Tibial artery (tissue), 4 donors: ENCODE results near the gene TRAPPC12.

Source experiments
- DNase-seq, 2 donors: peaks; one replicate each; pipeline ENCODE4 v3.0.0-alpha.2; 2019
- H3K27ac ChIP-seq, 2 donors: fragments of 200-600 bp; sonication (generic) in 1 of 2; 1 replicate in 1 of 2; 2 replicates in 1 of 2; pipeline ENCODE4 v1.5.1; 2018 to 2019; ENCODE audit warnings: mild to moderate bottlenecking in 1 of 2
- H3K27me3 ChIP-seq, 2 donors: fragments of 200-600 bp; sonication (generic) in 1 of 2; one replicate each; pipeline versions ENCODE4 v1.5.1 to v1.6.0; 2016 to 2019
- H3K36me3 ChIP-seq, 3 donors: fragments of 200-600 bp; sonication (generic) in 2 of 3; one replicate each; pipeline ENCODE4 v1.5.1; 2016 to 2019; ENCODE audit warnings: mild to moderate bottlenecking in 2 of 3
- H3K4me1 ChIP-seq, 4 donors: fragments of 200-600 bp; sonication (generic) in 2 of 4; 1 replicate in 3 of 4; 2 replicates in 1 of 4; pipeline ENCODE4 v1.5.1; 2016 to 2019
- H3K4me3 ChIP-seq, 2 donors: fragments of 200-600 bp; sonication (generic) in 1 of 2; 1 replicate in 1 of 2; 2 replicates in 1 of 2; pipeline ENCODE4 v1.5.1; 2018 to 2019; ENCODE audit warnings: mild to moderate bottlenecking in 2 of 2
- H3K9me3 ChIP-seq, 3 donors: fragments of 200-600 bp; sonication (generic) in 1 of 3; one replicate each; pipeline ENCODE4 v1.5.1; 2016 to 2019
- intact Hi-C: fragments of 100-400 bp; cut with DNase I; formaldehyde crosslinking; loops from one replicate; pipeline ENCODE4 v1.15.0; 2023; ENCODE audit warnings: low total_unique reads
- TF ChIP-seq, protein P1 (sequence below), 2 experiments: fragments of 200-600 bp in 1 of 2; fragments of 450-650 bp in 1 of 2; IDR thresholded peaks; one replicate each; pipeline ENCODE4 v1.5.1; 2017 to 2019; ENCODE audit warnings: antibody characterized with exemption in 2 of 2, mild to moderate bottlenecking in 1 of 2, moderate library complexity in 1 of 2

Gene TRAPPC12

DNA sequence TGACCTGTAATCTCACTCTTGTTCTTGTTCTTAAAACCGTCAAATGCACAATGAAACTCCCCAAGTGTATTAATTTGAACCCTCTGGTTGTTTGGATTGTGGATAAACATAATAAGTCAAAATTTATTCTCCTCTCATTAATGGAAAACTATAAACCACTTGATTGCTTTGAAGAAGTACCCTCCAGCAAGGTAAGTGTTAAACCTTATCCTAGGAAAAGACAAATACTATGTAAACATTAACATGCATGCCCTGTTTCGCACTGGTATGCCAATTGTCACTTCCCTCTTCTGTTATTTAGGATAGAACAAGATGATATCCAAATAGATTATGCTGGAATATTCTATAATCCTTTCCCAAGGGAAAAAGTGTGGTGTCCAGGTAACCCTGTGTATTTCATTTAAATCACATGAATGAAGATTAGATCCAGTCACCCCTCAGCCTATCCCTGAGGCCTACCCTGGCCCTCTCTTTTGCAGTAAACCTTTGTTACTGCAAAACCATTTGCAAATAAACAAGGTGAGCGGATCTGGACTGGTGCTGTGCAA is 138.5 kb downstream of the TRAPPC12 start:
- H3K4me3 ChIP-seq, result peak overlapping the region; percentile 91 to 92
- no peaks in the 10 kb centered on the region for H3K9me3 ChIP-seq
- no peaks in the 10 kb centered on the region for H3K27me3 ChIP-seq
- no peak for DNase-seq
- peaks cover 0 to 37% (median 22%) of the 10 kb centered on the region in 4 donors for H3K4me1 ChIP-seq
- peaks cover 5 to 13% (median 8%) of the 10 kb centered on the region in 3 donors for H3K36me3 ChIP-seq
- intact Hi-C loops, result loop anchor here (1.0 kb wide), 1 partner anchor 18 kb away; no protein-coding TSS in a partner anchor
- TF ChIP-seq, protein P1, sequence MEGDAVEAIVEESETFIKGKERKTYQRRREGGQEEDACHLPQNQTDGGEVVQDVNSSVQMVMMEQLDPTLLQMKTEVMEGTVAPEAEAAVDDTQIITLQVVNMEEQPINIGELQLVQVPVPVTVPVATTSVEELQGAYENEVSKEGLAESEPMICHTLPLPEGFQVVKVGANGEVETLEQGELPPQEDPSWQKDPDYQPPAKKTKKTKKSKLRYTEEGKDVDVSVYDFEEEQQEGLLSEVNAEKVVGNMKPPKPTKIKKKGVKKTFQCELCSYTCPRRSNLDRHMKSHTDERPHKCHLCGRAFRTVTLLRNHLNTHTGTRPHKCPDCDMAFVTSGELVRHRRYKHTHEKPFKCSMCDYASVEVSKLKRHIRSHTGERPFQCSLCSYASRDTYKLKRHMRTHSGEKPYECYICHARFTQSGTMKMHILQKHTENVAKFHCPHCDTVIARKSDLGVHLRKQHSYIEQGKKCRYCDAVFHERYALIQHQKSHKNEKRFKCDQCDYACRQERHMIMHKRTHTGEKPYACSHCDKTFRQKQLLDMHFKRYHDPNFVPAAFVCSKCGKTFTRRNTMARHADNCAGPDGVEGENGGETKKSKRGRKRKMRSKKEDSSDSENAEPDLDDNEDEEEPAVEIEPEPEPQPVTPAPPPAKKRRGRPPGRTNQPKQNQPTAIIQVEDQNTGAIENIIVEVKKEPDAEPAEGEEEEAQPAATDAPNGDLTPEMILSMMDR (IDR thresholded peaks at IDR 0.05), result no peak
- peak overlapping the region; percentile 99 for H3K27ac ChIP-seq

DNA sequence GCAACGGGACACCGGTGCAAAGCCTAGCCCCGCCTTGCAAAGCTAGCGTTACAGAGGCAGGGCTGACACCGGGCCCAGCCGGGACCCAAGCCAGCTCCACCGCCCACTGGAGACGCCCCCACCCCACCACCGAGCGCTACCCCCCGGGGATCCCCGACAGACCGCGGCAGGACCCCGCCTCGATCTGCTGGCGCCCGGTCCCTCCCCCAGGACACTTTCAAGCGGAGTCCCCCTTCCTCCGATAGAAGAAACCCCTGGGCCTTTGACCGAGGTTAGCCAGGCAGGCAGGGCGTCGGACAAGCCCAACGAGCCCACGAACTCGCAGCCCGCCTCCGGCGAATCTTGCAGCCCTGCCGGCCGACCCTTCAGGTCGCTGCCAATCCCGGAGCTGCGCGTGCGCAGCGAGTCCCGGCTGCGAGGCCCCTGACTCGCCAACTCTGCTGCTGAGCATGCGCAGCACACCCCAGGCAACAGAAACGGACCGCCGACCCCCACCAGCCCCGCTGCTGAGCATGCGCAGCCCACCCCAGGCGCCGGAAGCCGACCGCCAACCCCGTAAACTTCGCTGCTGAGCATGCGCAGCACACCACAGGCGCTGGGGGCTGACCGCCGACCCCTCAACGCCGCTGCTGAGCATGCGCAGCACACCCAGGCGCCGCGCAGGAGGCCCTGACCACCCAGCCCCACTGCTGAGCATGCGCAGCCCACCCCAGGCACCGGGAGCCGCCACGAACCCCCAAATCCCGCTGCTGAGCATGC is 139.2 kb downstream of the TRAPPC12 start:
- Histone ChIP-seq H3K4me3 (peak overlapping the region; percentile 91 to 92), H3K4me1 (peaks cover 0 to 44% (median 28%) of the 10 kb centered on the region in 4 donors), H3K27me3 (no peaks in the 10 kb centered on the region), H3K27ac (peak overlapping the region; percentile 99), H3K36me3 (peaks cover 0 to 7% (median 2%) of the 10 kb centered on the region in 3 donors), H3K9me3 (no peaks in the 10 kb centered on the region)
- peak; percentile 96 to 99 for DNase-seq
- intact Hi-C loops, result loop anchor here (1.0 kb wide), 1 partner anchor 18 kb away; no protein-coding TSS in a partner anchor
- TF ChIP-seq, protein P1 (IDR thresholded peaks at IDR 0.05), result no peak

DNA sequence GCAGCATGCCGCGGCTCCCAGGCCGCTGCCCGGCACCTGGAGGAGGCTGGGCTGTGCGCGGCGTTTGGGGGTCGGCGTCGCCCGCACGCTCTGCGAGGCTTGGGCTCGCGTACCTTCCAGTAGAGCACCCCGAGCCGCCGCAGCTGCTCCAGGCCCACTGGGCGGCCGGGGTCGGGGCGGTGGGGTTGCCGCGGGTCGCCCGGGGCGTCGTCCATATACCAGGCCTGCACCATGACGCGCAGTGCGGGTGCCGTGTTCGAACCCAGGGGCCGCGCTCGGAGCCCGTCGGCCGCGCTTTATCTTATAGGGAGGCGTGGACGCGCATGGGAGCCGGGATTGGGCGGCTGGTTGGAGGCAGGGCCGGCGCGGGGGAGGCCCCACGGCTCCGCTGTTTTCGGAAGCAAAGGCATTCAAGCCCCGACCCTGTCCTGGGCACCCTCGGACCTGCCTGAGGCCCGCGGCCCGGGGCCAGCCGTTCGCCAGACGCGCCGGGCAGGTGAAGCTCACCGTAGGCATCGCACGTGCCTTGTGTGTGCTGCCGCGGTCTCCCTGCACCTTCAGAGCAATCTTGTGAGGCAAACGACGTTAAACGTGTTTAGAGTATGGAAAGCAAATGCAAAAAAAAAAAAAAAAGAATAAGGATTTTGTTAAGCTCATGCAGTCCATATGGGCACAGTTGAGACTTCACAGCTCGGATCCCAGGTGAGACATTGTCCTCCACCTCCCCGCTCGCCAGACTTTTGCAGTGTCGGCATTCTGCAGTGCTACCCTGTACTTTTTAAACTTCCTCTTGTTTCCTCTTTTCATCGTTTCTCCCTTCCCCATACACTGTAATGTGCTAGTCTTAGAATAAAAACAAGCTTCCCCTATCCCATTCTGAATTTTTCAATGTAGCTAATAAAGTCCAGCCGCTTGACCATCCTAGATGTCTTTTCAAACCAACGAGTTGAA is 140.0 kb downstream of the TRAPPC12 start, which contains the start of gene ADI1:
TSS of gene ADI1 (minus strand) at position 277 of the 951 bp plus-strand sequence. CDS start at position 233, 44 bp downstream.
- intact Hi-C loops, result loop anchor here (5.0 kb wide), 1 partner anchor 38 kb away; the partner anchor contains the start of gene RNASEH1

GRCh38 chr2:3520591-3520990 is 141.1 kb downstream of the TRAPPC12 start:
- peak overlapping the region; percentile 91 to 92 for H3K4me3 ChIP-seq
- H3K27me3 ChIP-seq, result no peaks in the 10 kb centered on the region
- peaks cover 0 to 61% (median 41%) of the 10 kb centered on the region in 4 donors for H3K4me1 ChIP-seq
- no peak overlapping the region for H3K27ac ChIP-seq
- TF ChIP-seq, protein P1 (IDR thresholded peaks at IDR 0.05), result no peak
- intact Hi-C loops, result loop anchor here (5.0 kb wide), 1 partner anchor 37 kb away; the partner anchor contains the start of gene RNASEH1
- no peaks in the 10 kb centered on the region for H3K9me3 ChIP-seq
- no peaks in the 10 kb centered on the region for H3K36me3 ChIP-seq
- no peak for DNase-seq

More for the DNA sequence above, 140.0 kb downstream of the TRAPPC12 start, which contains the start of gene ADI1:
- Histone ChIP-seq H3K9me3 (no peaks in the 10 kb centered on the region), H3K4me3 (peak within 1 kb of the TSS; percentile 91 to 92), H3K4me1 (peaks cover 0 to 52% (median 33%) of the 10 kb centered on the region in 4 donors), H3K27ac (peak within 1 kb of the TSS; percentile 99), H3K36me3 (no peaks in the 10 kb centered on the region), H3K27me3 (no peaks in the 10 kb centered on the region)
- TF ChIP-seq, protein P1 (IDR thresholded peaks at IDR 0.05), result no peak
- peak; percentile 87 to 93 for DNase-seq

GRCh38 chr2:3522961-3523421 is 143.5 kb downstream of the TRAPPC12 start:
- Histone ChIP-seq H3K27ac (peak overlapping the region; percentile 65 to 66), H3K36me3 (no peaks in the 10 kb centered on the region), H3K9me3 (no peaks in the 10 kb centered on the region), H3K27me3 (no peaks in the 10 kb centered on the region), H3K4me3 (no peak overlapping the region), H3K4me1 (peaks cover 0 to 51% (median 37%) of the 10 kb centered on the region in 4 donors)
- TF ChIP-seq, protein P1 (IDR thresholded peaks at IDR 0.05), result no peak
- no peak for DNase-seq
- intact Hi-C loops, result loop anchor here (5.0 kb wide), 1 partner anchor 34 kb away; the partner anchor contains the start of gene RNASEH1
